RWPE1 (cell line): Measurements from ENCODE around the gene ANTXR1.

Source experiments
- CTCF ChIA-PET: fragments of 350-600 bp; sonication (Branson Sonifier 250); formaldehyde crosslinking; extraction: SDS; loops from one replicate; lab custom pipeline; 2021; lab: Yijun Ruan, JAX
- POLR2A ChIA-PET: fragments of 400-600 bp; formaldehyde crosslinking; extraction: SDS; loops from one replicate; lab custom pipeline; 2020; ENCODE audit warnings: antibody characterized with exemption; ENCODE audit not compliant: low non-redundant PET; lab: Yijun Ruan, JAX
- DNase-seq: peaks from one replicate; pipeline ENCODE4 v3.0.0; 2012; ENCODE audit warnings: low spot score
- H3K27ac ChIP-seq: fragments of 450-650 bp; 2 replicates; pipeline ENCODE4 v1.5.1; 2017
- CTCF ChIP-seq: fragments of 450-650 bp; conservative IDR thresholded peaks from 2 replicates; pipeline ENCODE4 v1.5.1; 2017; ENCODE audit warnings: low read depth, mild to moderate bottlenecking

The ANTXR1 gene

GRCh38 chr2:69213782-69214181, 200.8 kb downstream of the ANTXR1 start:
- ChIA-PET CTCF (no interaction called here), POLR2A (no interaction called here)
- H3K27ac ChIP-seq = no peak overlapping the region
- no peak for TF ChIP-seq CTCF
- DNase-seq = no peak

- TF ChIP-seq CTCF = no peak
- CTCF ChIA-PET = interaction anchor here (0.6 kb wide), 1 partner anchor 272 kb away, joined by 3 read pairs; no protein-coding TSS in a partner anchor
- no peak for DNase-seq
- H3K27ac ChIP-seq = no peak overlapping the region
- POLR2A ChIA-PET = no interaction called here
Measured at GRCh38 chr2:69214898-69215297, 201.9 kb downstream of the ANTXR1 start.

DNA sequence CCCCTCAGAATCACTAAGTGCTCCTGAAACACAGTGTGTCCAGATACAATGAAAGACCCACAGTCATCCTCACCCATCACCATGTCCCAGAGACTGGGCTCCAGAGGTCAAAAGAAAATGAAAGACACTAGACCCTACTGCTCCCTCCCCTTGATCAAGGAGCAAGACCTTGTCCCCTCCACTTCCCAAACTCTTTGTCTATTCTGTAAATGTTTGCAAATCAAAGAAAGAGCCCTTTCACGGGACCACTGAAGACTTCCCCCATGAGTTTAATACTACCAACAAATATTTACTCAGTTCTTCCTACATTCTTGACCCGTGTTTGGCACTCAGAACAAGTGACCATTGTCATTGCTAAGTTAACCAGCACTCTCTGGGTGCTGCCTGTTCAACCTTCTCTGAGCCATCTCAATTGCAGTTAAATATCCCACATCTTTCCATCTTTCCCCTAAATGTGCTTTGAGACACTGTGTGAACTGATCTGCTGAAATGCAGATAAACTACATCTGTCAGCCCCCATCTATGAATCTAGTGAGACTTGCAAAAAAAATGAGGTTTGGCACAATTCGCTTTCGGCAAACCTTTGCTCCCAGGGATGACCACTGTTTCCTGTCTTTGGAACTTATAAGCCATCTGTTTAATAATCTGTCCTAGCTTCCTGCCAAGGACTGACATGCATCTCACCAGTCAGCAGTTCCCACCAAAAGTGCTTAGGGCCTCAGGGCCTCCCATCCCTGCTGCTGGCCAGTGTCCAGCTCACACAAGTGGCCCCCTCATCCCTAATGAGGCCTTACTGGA, 203.8 kb downstream of the ANTXR1 start:
- POLR2A ChIA-PET = no interaction called here

DNA sequence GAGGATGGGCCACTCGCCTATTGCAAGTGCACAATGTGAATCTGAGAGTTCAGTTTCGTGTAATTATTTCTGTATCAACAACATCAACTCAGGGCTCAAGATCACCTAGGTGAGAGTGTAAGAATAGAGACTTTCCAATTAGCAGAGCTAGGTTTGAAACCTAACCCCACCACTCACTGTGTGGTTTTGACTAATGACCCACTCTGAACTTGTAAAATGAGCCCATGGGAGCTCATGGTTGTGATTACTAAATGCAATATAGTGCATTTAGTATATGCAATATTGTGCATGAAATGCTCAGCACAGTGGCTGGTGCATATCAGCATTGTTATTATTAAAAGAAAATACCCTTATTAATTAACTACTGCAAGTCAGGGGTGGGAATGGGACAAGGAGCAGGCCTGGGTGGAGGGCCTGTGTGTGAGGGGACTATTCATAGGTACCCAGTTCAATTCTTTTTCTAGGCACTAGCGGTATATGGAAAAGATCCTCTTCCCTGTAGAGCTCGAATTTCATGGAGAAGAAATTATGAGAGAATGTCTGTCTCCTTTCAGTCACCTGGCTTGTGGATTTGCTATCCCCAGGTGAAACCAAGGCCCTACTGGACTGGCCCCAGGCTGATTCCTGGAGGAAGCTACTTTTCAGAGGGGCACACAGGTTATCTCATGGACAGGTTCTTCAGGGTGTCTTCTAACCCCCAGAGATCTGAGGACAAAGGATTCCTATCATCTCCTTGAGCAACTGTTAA, 204.5 kb downstream of the ANTXR1 start:
- no peak overlapping the region for H3K27ac ChIP-seq
- ChIA-PET CTCF (no interaction called here), POLR2A (no interaction called here)
- TF ChIP-seq CTCF = no peak
- no peak for DNase-seq

More for the DNA sequence above, 203.8 kb downstream of the ANTXR1 start:
- CTCF ChIA-PET = no interaction called here
- no peak for DNase-seq
- no peak overlapping the region for H3K27ac ChIP-seq
- TF ChIP-seq CTCF = no peak

DNA sequence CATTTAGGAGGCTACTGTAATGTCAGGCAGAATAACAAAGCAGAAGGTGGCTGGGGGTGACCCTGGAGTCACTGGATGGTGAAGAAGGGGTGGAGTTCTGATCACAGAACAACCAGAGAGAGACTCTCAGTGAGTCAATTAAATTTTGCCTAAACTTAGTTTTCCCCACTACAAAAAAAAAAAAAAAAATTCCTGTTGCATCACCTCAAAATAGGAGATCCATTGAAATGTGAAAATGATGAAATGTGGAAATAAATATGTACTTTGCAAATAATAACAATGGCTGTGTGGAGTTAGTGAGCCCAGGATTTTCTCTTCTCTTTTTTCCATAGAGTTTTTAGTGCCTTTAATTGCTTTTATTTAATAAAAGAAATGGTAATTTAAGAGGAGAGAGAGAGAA, 208.5 kb downstream of the ANTXR1 start:
- POLR2A ChIA-PET = no interaction called here
- H3K27ac ChIP-seq = no peak overlapping the region
- no peak for DNase-seq
- CTCF ChIA-PET = no interaction called here
- no peak for TF ChIP-seq CTCF

GRCh38 chr2:69221960-69222751, 209.2 kb downstream of the ANTXR1 start:
- no peak overlapping the region for H3K27ac ChIP-seq
- ChIA-PET CTCF (no interaction called here), POLR2A (no interaction called here)
- no peak for DNase-seq
- TF ChIP-seq CTCF = no peak
